ENCODE results near the gene DENND2A.
"Not testable (repeated sequence)": the region's sequence is repeated elsewhere in the genome, so short reads cannot be mapped to it uniquely, and the experiment has no call there.

Gene DENND2A

DNA sequence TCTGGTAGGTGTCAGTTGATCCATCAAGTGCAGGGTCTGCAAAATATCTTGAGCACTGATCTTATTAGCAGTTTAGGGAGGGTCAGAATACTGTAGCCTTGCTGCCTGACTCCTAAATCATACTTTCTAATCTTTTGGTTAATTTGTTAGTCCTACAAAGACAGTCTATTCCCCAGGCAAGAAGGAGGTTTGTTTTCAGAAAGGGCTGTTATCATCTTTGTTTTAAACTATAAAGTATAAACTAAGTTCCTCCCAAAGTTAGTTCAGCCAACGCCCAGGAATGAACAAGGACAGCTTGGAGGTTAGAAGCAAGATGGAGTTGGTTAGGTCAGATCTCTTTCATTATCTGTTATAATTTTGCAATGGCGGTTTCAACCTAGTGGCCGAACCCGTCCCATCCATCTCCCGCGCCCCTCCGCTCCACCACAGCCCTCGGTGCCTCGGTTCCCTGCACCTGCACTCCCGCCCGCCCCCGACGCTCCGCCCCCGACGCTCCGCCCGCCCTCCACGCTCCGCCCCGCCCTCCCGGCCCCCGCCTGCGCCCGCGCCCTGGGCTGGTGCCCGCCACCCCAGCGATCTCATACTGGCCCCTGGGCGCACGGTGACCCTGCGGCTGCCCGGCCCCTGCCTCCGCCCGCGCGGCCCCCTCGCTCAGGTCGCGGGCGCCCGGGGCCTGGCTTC, 31.9 kb upstream of the DENND2A start, which contains the start of gene ADCK2:
Gene ADCK2 (plus strand): TSS at position 564 of the 681 bp plus-strand sequence. CDS start 386 bp downstream, outside the sequence.
- no peaks in the 10 kb centered on the region for H3K27me3 ChIP-seq (ENCODE audit: low read depth, low read length)
- no peak within 1 kb of the TSS for H3K27ac ChIP-seq (ENCODE audit: low read length)
- H3K4me1 ChIP-seq (ENCODE audit: control insufficient read depth in 1 of 2, insufficient read depth in 2 of 2, low read length in 2 of 2) = peaks cover 14 to 16% of the 10 kb centered on the region in 2 donors
- peak within 1 kb of the TSS; percentile 65 to 82 for H3K4me3 ChIP-seq (ENCODE audit: low read depth in 1 of 2, low read length in 2 of 2)
- no peaks in the 10 kb centered on the region for H3K36me3 ChIP-seq (ENCODE audit: control insufficient read depth in 1 of 2, insufficient read depth in 2 of 2, low read length in 2 of 2)
- H3K9me3 ChIP-seq (ENCODE audit: control insufficient read depth in 1 of 2, low read length in 2 of 2) = no peaks in the 10 kb centered on the region

DNA sequence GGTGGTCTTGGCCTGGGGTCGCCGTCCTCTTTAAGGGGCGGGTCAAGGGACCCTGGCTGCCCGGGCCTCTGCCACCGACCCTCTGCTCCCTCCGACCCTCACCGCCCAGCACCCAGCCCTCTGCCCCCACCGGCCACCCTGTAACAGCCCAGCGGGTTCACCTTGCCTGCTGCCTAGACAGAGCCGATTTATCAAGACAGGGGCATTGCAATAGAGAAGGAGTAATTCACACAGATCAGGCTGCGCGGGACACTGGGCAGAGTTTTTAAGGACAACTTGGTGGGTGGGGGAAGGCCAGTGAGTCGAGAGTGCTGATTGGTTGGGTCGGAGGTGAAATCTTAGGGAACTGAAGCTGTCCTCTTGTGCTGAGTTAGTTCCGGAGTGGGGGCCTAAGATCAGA, 31.4 kb upstream of the DENND2A start:
- peaks cover 14 to 16% of the 10 kb centered on the region in 2 donors for H3K4me1 ChIP-seq (ENCODE audit: control insufficient read depth in 1 of 2, insufficient read depth in 2 of 2, low read length in 2 of 2)
- no peaks in the 10 kb centered on the region for H3K27me3 ChIP-seq (ENCODE audit: low read depth, low read length)
- no peaks in the 10 kb centered on the region for H3K9me3 ChIP-seq (ENCODE audit: control insufficient read depth in 1 of 2, low read length in 2 of 2)
- no peak overlapping the region for H3K4me3 ChIP-seq (ENCODE audit: low read depth in 1 of 2, low read length in 2 of 2)
- no peaks in the 10 kb centered on the region for H3K36me3 ChIP-seq (ENCODE audit: control insufficient read depth in 1 of 2, insufficient read depth in 2 of 2, low read length in 2 of 2)
- no peak overlapping the region for H3K27ac ChIP-seq (ENCODE audit: low read length)

DNA sequence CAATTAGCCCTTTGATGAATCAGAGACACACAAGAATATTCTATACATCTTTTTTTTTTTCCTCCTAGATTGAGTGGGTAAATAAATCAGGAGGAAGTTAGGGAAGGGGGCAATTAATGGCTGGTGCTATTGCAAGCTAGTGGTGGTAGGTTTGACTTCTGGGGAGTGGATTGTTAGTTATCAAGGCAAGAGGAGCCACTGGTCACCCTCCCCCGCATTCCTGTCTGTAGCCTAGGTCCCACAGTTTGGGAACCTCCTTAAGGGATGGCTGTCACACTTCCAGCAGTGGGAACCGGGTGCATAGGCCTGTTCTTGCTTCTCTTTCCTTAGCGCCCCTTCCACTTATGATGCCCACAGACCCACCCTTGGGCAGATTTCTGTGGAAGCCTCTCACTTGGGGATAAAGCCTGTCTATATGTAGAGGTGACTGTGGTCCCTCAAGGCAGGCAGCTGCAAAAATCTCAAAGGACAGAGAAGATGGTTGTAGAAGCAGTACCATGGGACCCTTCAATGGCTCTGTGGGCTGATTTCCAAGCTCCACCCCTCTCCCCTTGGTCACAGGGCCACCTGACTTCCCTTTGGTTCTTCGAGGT, 29.8 kb upstream of the DENND2A start:
- Histone ChIP-seq H3K9me3 (ENCODE audit: control insufficient read depth in 1 of 2, low read length in 2 of 2) (no peaks in the 10 kb centered on the region), H3K36me3 (ENCODE audit: control insufficient read depth in 1 of 2, insufficient read depth in 2 of 2, low read length in 2 of 2) (no peaks in the 10 kb centered on the region), H3K4me1 (ENCODE audit: control insufficient read depth in 1 of 2, insufficient read depth in 2 of 2, low read length in 2 of 2) (peaks cover 8 to 16% of the 10 kb centered on the region in 2 donors), H3K4me3 (ENCODE audit: low read depth in 1 of 2, low read length in 2 of 2) (no peak overlapping the region), H3K27me3 (ENCODE audit: low read depth, low read length) (no peaks in the 10 kb centered on the region), H3K27ac (ENCODE audit: low read length) (no peak overlapping the region)

DNA sequence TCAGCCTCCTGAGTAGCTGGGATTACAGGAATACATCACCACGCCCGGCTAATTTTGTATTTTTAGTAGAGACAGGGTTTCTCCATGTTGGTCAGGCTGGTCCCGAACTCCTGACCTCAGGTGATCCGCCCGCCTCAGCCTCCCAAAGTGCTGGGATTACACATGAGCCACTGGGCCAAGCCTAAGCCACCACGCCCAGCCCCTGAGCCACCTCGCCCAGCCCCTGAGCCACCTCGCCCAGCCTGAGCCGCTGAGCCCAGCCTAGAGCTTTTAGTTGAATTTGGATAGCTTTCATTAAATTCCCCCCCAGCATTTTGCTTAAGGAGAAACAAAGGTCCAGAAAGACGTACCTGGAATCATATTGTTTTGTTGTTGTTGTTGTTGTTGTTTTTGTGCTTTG, 29.2 kb upstream of the DENND2A start:
- H3K4me3 ChIP-seq (ENCODE audit: low read depth in 1 of 2, low read length in 2 of 2); H3K27ac ChIP-seq (ENCODE audit: low read length); H3K9me3 ChIP-seq (ENCODE audit: control insufficient read depth in 1 of 2, low read length in 2 of 2); H3K27me3 ChIP-seq (ENCODE audit: low read depth, low read length); H3K36me3 ChIP-seq (ENCODE audit: control insufficient read depth in 1 of 2, insufficient read depth in 2 of 2, low read length in 2 of 2): not testable (repeated sequence)
- peaks cover 7 to 14% of the 10 kb centered on the region in 2 donors for H3K4me1 ChIP-seq (ENCODE audit: control insufficient read depth in 1 of 2, insufficient read depth in 2 of 2, low read length in 2 of 2)

DNA sequence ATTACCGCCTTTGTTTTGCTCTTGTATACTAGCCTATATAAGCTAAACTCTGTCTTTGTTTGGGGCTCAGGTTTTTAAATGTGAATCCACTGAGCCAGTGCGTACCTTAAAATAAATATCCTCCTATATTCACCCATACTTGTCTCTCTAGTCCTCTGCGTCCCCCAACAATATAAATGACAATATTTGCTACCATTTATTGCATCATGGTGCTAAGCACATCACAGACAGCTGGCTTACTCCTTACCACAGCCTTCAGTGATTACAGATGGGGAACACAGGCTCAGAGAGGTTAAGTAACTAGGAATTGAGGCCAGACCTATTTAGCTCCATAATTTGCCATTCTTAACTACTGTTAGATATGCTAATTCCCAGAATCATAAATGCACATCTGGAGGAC, 28.7 kb upstream of the DENND2A start:
- H3K27ac ChIP-seq (ENCODE audit: low read length) = no peak overlapping the region
- H3K27me3 ChIP-seq (ENCODE audit: low read depth, low read length) = no peaks in the 10 kb centered on the region
- H3K36me3 ChIP-seq (ENCODE audit: control insufficient read depth in 1 of 2, insufficient read depth in 2 of 2, low read length in 2 of 2) = no peaks in the 10 kb centered on the region
- no peaks in the 10 kb centered on the region for H3K9me3 ChIP-seq (ENCODE audit: control insufficient read depth in 1 of 2, low read length in 2 of 2)
- no peak overlapping the region for H3K4me3 ChIP-seq (ENCODE audit: low read depth in 1 of 2, low read length in 2 of 2)
- peaks cover 4 to 9% of the 10 kb centered on the region in 2 donors for H3K4me1 ChIP-seq (ENCODE audit: control insufficient read depth in 1 of 2, insufficient read depth in 2 of 2, low read length in 2 of 2)

DNA sequence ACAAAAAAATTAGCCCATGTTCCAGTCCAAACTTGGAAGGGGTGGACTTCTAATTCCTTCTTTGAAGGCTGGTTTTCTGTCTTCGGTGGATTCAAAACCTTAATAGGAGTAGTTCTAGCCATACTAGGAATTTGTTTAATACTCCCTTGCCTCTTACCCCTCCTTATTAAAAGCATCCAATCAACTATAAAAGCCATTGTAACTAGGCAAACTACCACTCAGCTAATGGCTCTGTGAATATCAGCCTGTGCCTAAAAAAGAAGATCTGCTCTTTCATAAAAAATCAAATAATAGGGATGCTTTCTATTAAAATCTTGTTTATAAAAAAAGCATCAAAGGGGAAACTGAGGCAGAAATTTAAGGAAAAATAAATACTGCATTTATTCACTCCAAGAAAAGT, 28.0 kb upstream of the DENND2A start:
- Histone ChIP-seq H3K4me3 (ENCODE audit: low read depth in 1 of 2, low read length in 2 of 2) (no peak overlapping the region), H3K27ac (ENCODE audit: low read length) (no peak overlapping the region), H3K36me3 (ENCODE audit: control insufficient read depth in 1 of 2, insufficient read depth in 2 of 2, low read length in 2 of 2) (no peaks in the 10 kb centered on the region), H3K9me3 (ENCODE audit: control insufficient read depth in 1 of 2, low read length in 2 of 2) (no peaks in the 10 kb centered on the region), H3K27me3 (ENCODE audit: low read depth, low read length) (no peaks in the 10 kb centered on the region), H3K4me1 (ENCODE audit: control insufficient read depth in 1 of 2, insufficient read depth in 2 of 2, low read length in 2 of 2) (peaks cover 2% of the 10 kb centered on the region in 2 donors)

DNA sequence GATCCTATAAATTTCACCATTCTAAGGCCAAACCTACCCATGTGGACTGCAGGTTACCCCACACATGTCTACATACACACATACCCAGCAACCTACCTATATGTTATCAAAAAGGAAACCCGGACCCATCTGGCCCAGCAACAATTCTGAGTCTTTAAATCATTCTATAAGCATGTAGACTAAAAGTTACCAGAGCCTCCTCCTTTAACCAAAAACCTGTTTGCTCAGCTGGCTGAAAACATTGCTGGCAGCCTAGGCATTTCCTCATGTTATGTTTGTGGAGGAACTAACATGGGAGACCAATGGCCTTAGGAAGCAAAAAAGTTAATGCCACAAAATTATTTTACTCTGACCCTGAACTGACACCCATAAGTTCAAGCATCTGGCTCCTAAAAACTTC, 26.9 kb upstream of the DENND2A start:
- Histone ChIP-seq H3K4me3 (ENCODE audit: low read depth in 1 of 2, low read length in 2 of 2) (no peak overlapping the region), H3K4me1 (ENCODE audit: control insufficient read depth in 1 of 2, insufficient read depth in 2 of 2, low read length in 2 of 2) (peaks cover 0 to 2% of the 10 kb centered on the region in 2 donors), H3K27ac (ENCODE audit: low read length) (no peak overlapping the region), H3K27me3 (ENCODE audit: low read depth, low read length) (no peaks in the 10 kb centered on the region), H3K9me3 (ENCODE audit: control insufficient read depth in 1 of 2, low read length in 2 of 2) (no peaks in the 10 kb centered on the region), H3K36me3 (ENCODE audit: control insufficient read depth in 1 of 2, insufficient read depth in 2 of 2, low read length in 2 of 2) (no peaks in the 10 kb centered on the region)

DNA sequence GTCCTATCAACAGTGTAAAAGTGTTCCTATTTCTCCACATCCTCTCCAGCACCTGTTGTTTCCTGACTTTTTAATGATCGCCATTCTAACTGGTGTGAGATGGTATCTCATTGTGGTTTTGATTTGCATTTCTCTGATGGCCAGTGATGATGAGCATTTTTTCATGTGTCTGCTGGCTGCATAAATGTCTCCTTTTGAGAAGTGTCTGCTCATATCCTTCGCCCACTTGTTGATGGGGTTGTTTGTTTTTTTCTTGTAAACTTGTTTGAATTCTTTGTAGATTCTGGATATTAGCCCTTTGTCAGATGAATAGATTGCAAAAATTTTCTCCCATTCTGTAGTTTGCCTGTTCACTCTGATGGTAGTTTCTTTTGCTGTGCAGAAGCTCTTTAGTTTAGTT, 22.3 kb upstream of the DENND2A start:
- not testable (repeated sequence) for H3K36me3 ChIP-seq (ENCODE audit: control insufficient read depth in 1 of 2, insufficient read depth in 2 of 2, low read length in 2 of 2); H3K4me1 ChIP-seq (ENCODE audit: control insufficient read depth in 1 of 2, insufficient read depth in 2 of 2, low read length in 2 of 2); H3K27me3 ChIP-seq (ENCODE audit: low read depth, low read length); H3K9me3 ChIP-seq (ENCODE audit: control insufficient read depth in 1 of 2, low read length in 2 of 2); H3K4me3 ChIP-seq (ENCODE audit: low read depth in 1 of 2, low read length in 2 of 2); H3K27ac ChIP-seq (ENCODE audit: low read length)

DNA sequence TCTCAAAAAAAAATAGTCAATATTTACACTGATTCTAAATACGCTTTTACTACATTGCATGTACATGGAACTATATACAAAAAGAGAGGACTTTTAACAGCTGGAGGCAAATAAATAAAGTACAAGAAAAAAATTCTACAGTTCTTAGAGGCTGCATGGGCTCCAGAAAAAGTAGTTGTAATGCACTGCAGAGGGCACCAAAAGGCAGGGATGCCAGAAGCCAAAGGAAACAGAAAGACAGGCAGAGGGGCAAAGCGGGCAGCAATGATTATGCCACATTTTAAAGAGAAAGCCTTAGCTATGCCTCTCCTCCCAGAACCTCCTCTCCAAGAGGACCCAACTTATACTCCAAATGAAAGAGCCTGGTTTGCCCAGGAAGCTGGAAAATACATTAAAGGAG, 20.5 kb upstream of the DENND2A start:
- H3K4me1 ChIP-seq (ENCODE audit: control insufficient read depth in 1 of 2, insufficient read depth in 2 of 2, low read length in 2 of 2) = peaks cover 4 to 13% of the 10 kb centered on the region in 2 donors
- no peaks in the 10 kb centered on the region for H3K9me3 ChIP-seq (ENCODE audit: control insufficient read depth in 1 of 2, low read length in 2 of 2)
- no peaks in the 10 kb centered on the region for H3K27me3 ChIP-seq (ENCODE audit: low read depth, low read length)
- H3K27ac ChIP-seq (ENCODE audit: low read length) = no peak overlapping the region
- no peak overlapping the region for H3K4me3 ChIP-seq (ENCODE audit: low read depth in 1 of 2, low read length in 2 of 2)
- no peaks in the 10 kb centered on the region for H3K36me3 ChIP-seq (ENCODE audit: control insufficient read depth in 1 of 2, insufficient read depth in 2 of 2, low read length in 2 of 2)

DNA sequence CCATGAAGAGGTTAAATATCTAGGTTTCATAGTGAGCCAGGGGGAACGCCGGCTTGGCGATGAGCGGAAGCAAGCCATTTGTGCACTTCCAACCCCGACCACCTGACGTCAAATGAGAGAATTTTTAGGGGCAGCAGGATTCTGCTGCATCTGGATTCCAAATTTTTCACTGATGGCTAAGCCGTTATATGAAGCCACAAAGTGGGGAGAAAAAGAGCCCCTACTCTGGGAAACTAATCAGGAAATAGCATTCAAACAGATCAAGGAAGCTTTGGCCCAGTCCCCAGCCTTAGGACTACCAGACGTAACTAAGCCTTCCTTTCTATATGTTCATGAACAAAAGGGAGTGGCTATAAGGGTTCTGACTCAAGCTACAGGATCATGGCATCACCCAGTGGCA, 19.2 kb upstream of the DENND2A start:
- H3K27me3 ChIP-seq (ENCODE audit: low read depth, low read length) = no peaks in the 10 kb centered on the region
- peaks cover 4 to 17% of the 10 kb centered on the region in 2 donors for H3K4me1 ChIP-seq (ENCODE audit: control insufficient read depth in 1 of 2, insufficient read depth in 2 of 2, low read length in 2 of 2)
- H3K4me3 ChIP-seq (ENCODE audit: low read depth in 1 of 2, low read length in 2 of 2) = no peak overlapping the region
- H3K9me3 ChIP-seq (ENCODE audit: control insufficient read depth in 1 of 2, low read length in 2 of 2) = no peaks in the 10 kb centered on the region
- H3K27ac ChIP-seq (ENCODE audit: low read length) = no peak overlapping the region
- no peaks in the 10 kb centered on the region for H3K36me3 ChIP-seq (ENCODE audit: control insufficient read depth in 1 of 2, insufficient read depth in 2 of 2, low read length in 2 of 2)

DNA sequence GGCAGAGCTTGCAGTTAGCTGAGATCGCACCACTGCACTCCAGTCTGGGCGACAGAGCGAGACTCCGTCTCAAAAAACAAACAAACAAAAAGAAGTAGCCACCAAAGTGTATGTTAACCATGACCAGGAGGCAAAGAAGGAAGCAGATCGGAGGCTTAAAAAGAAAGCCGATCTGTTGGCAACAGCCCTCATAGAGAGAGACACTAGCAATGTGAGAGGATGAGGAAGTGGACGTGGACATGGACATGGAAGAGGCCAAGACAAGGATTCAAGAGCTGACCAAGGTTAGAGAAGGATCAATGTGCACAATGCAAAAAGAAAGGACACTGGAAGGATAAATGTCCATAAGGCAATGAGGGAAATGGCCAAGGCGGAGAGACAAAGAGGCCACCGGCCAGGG, 17.3 kb upstream of the DENND2A start:
- Histone ChIP-seq H3K36me3 (ENCODE audit: control insufficient read depth in 1 of 2, insufficient read depth in 2 of 2, low read length in 2 of 2) (no peaks in the 10 kb centered on the region), H3K9me3 (ENCODE audit: control insufficient read depth in 1 of 2, low read length in 2 of 2) (no peaks in the 10 kb centered on the region), H3K27ac (ENCODE audit: low read length) (no peak overlapping the region), H3K4me1 (ENCODE audit: control insufficient read depth in 1 of 2, insufficient read depth in 2 of 2, low read length in 2 of 2) (peaks cover 8 to 28% of the 10 kb centered on the region in 2 donors), H3K27me3 (ENCODE audit: low read depth, low read length) (no peaks in the 10 kb centered on the region), H3K4me3 (ENCODE audit: low read depth in 1 of 2, low read length in 2 of 2) (no peak overlapping the region)
